Esophagus squamous epithelium (tissue), 5 donors: ENCODE measurements around the gene IQGAP2. TPM values are rescaled to one million over a fixed set of nuclear protein-coding genes. Genes with fewer than 3 reads are reported as not detected.
A peak's percentile ranks its signal among the peaks of the same experiment; 100 is the strongest.

Experiments used
- DNase-seq: peaks from one replicate; lab custom pipeline; 2025; lab: John Stamatoyannopoulos, UW
- H3K27ac ChIP-seq, 4 donors: fragments of 200-600 bp; sonication (generic); one replicate each; pipeline ENCODE4 v1.5.1; 2016 to 2019; ENCODE audit warnings: mild to moderate bottlenecking in 1 of 4
- H3K27me3 ChIP-seq, 4 donors: fragments of 200-600 bp; sonication (generic); 1 replicate in 3 of 4; 2 replicates in 1 of 4; pipeline versions ENCODE4 v1.5.1 to v1.6.0; 2017 to 2021; ENCODE audit warnings: antibody characterized with exemption in 1 of 4
- H3K36me3 ChIP-seq, 3 donors: fragments of 200-600 bp; sonication (generic); one replicate each; pipeline ENCODE4 v1.5.1; 2016 to 2019
- H3K4me1 ChIP-seq, 3 donors: fragments of 200-600 bp; sonication (generic); one replicate each; pipeline ENCODE4 v1.5.1; 2017 to 2019
- H3K4me3 ChIP-seq, 4 donors: fragments of 200-600 bp; sonication (generic); 1 replicate in 3 of 4; 2 replicates in 1 of 4; pipeline ENCODE4 v1.5.1; 2016 to 2019; ENCODE audit warnings: mild to moderate bottlenecking in 2 of 4, moderate library complexity in 1 of 4
- H3K9me3 ChIP-seq, 3 donors: fragments of 200-600 bp; sonication (generic); one replicate each; pipeline ENCODE4 v1.5.1; 2016 to 2019
- CTCF ChIP-seq, 6 experiments: fragments of 450-650 bp in 4 of 6; fragments of 200-600 bp in 2 of 6; sonication (generic) in 2 of 6; IDR thresholded peaks; one replicate each; pipeline ENCODE4 v1.5.1; 2016 to 2019; ENCODE audit warnings: antibody characterized with exemption in 6 of 6, mild to moderate bottlenecking in 4 of 6, moderate library complexity in 4 of 6
- POLR2A ChIP-seq, 4 donors: fragments of 450-650 bp; IDR thresholded peaks; one replicate each; pipeline ENCODE4 v1.6.1; 2017; ENCODE audit warnings: antibody characterized with exemption in 4 of 4, mild to moderate bottlenecking in 4 of 4, moderate library complexity in 3 of 4
- WGBS, 2 donors: methylation state at CpG; one replicate each; pipeline ENCODE4 v1.1.5; 2018; 5-methylcytosine and 5-hydroxymethylcytosine counted together
- intact Hi-C: fragments of 100-400 bp; cut with DNase I; formaldehyde crosslinking; loops from one replicate; pipeline ENCODE4 v1.15.0; 2022
- total RNA-seq, 4 donors: library from RNA; depleted of rRNA; stranded (reverse); fragments of >200 nt; gene quantifications; one replicate each; pipeline ENCODE4 v1.1.0, GENCODE V29; 2016
- donor health status: DM: yes; HTN: yes; CAD: no.

Gene IQGAP2
- total RNA-seq, 4 donors from 2014 or later, result 3.0 to 16.6 (median 5.9) TPM

GRCh38 chr5:76691467-76692273 is 288.6 kb downstream of the IQGAP2 start:
- no peak for TF ChIP-seq CTCF (IDR thresholded peaks at IDR 0.05)
- TF ChIP-seq POLR2A (IDR thresholded peaks at IDR 0.05), result no peak
- H3K9me3 ChIP-seq, result no peaks in the 10 kb centered on the region
- intact Hi-C loops, result no loop called here
- H3K4me3 ChIP-seq, result no peak overlapping the region
- 44 to 56% methylated on average over 5 of the region's 5 CpGs for WGBS, 2 donors
- no peak for DNase-seq
- peak overlapping the region in 2 of 4 donors; percentile 13 to 53 for H3K27ac ChIP-seq
- no peaks in the 10 kb centered on the region for H3K27me3 ChIP-seq
- no peaks in the 10 kb centered on the region for H3K4me1 ChIP-seq
- no peaks in the 10 kb centered on the region for H3K36me3 ChIP-seq

GRCh38 chr5:76692274-76692540 is 289.1 kb downstream of the IQGAP2 start:
- no peaks in the 10 kb centered on the region for H3K9me3 ChIP-seq
- H3K27me3 ChIP-seq, result no peaks in the 10 kb centered on the region
- H3K36me3 ChIP-seq, result no peaks in the 10 kb centered on the region
- WGBS, 2 donors, result 91 to 98% methylated on average over 6 of the region's 6 CpGs
- TF ChIP-seq CTCF (IDR thresholded peaks at IDR 0.05) (no peak), POLR2A (IDR thresholded peaks at IDR 0.05) (no peak)
- DNase-seq, result no peak
- no peaks in the 10 kb centered on the region for H3K4me1 ChIP-seq
- H3K27ac ChIP-seq, result peak overlapping the region in 1 of 4 donors; percentile 13
- intact Hi-C loops, result no loop called here
- no peak overlapping the region for H3K4me3 ChIP-seq

- H3K27ac ChIP-seq, result no peak overlapping the region
- H3K9me3 ChIP-seq, result no peaks in the 10 kb centered on the region
- TF ChIP-seq POLR2A (IDR thresholded peaks at IDR 0.05), result no peak
- 88 to 90% methylated on average over 3 of the region's 3 CpGs for WGBS, 2 donors
- no peak for DNase-seq
- no peaks in the 10 kb centered on the region for H3K4me1 ChIP-seq
- intact Hi-C loops, result no loop called here
- H3K27me3 ChIP-seq, result no peaks in the 10 kb centered on the region
- H3K4me3 ChIP-seq, result no peak overlapping the region
- H3K36me3 ChIP-seq, result no peaks in the 10 kb centered on the region
Measured at GRCh38 chr5:76692651-76693050, 289.6 kb downstream of the IQGAP2 start.

- WGBS, 2 donors, result 67 to 96% methylated on average over 3 of the region's 3 CpGs
- H3K36me3 ChIP-seq, result no peaks in the 10 kb centered on the region
Measured at GRCh38 chr5:76693141-76693540, 290.1 kb downstream of the IQGAP2 start.

GRCh38 chr5:76694317-76694716 is 291.2 kb downstream of the IQGAP2 start:
- intact Hi-C loops, result no loop called here
- WGBS, 2 donors, result 46 to 69% methylated on average over 2 of the region's 2 CpGs
- no peaks in the 10 kb centered on the region for H3K27me3 ChIP-seq

More at GRCh38 chr5:76693141-76693540, 290.1 kb downstream of the IQGAP2 start:
- intact Hi-C loops, result no loop called here
- TF ChIP-seq CTCF (IDR thresholded peaks at IDR 0.05), result no peak
- TF ChIP-seq POLR2A (IDR thresholded peaks at IDR 0.05), result no peak
- Histone ChIP-seq H3K27me3 (no peaks in the 10 kb centered on the region), H3K27ac (no peak overlapping the region), H3K4me3 (no peak overlapping the region), H3K4me1 (no peaks in the 10 kb centered on the region), H3K9me3 (no peaks in the 10 kb centered on the region)
- DNase-seq, result no peak

More at GRCh38 chr5:76694317-76694716, 291.2 kb downstream of the IQGAP2 start:
- Histone ChIP-seq H3K9me3 (no peaks in the 10 kb centered on the region), H3K4me1 (no peaks in the 10 kb centered on the region), H3K36me3 (no peaks in the 10 kb centered on the region), H3K4me3 (no peak overlapping the region), H3K27ac (no peak overlapping the region)
- TF ChIP-seq CTCF (IDR thresholded peaks at IDR 0.05) (no peak), POLR2A (IDR thresholded peaks at IDR 0.05) (no peak)
- no peak for DNase-seq
